ENCODE data around the gene BBX.

BBX gene

GRCh38 chr3:107598926-107599771, 76.4 kb downstream of the BBX start:
- Histone ChIP-seq H3K36me3 (ENCODE audit: control insufficient read depth, insufficient read depth, low read length) (no peaks in the 10 kb centered on the region), H3K27ac (ENCODE audit: low read depth, low read length) (peak overlapping the region; percentile 87), H3K27me3 (ENCODE audit: control insufficient read depth, insufficient read depth, low read length) (no peaks in the 10 kb centered on the region), H3K9me3 (ENCODE audit: control insufficient read depth, insufficient read depth, low read length) (no peaks in the 10 kb centered on the region), H3K9ac (ENCODE audit: low read depth, low read length) (peak overlapping the region; percentile 43), H3K4me1 (ENCODE audit: control insufficient read depth, insufficient read depth, low read length) (peaks cover 60% of the 10 kb centered on the region), H3K4me3 (ENCODE audit: low read depth, low read length) (peak overlapping the region; percentile 38)

- H3K27me3 ChIP-seq (ENCODE audit: control insufficient read depth, insufficient read depth, low read length), result no peaks in the 10 kb centered on the region
- H3K4me3 ChIP-seq (ENCODE audit: low read depth, low read length), result peak overlapping the region; percentile 38
- H3K9ac ChIP-seq (ENCODE audit: low read depth, low read length), result peak overlapping the region; percentile 43; the same call in 1 of the 2 replicates
- no peaks in the 10 kb centered on the region for H3K9me3 ChIP-seq (ENCODE audit: control insufficient read depth, insufficient read depth, low read length)
- no peaks in the 10 kb centered on the region for H3K36me3 ChIP-seq (ENCODE audit: control insufficient read depth, insufficient read depth, low read length)
- H3K27ac ChIP-seq (ENCODE audit: low read depth, low read length), result peak overlapping the region; percentile 87
- peaks cover 63% of the 10 kb centered on the region for H3K4me1 ChIP-seq (ENCODE audit: control insufficient read depth, insufficient read depth, low read length)
These were observed 77.0 kb downstream of the BBX start for GRCh38 chr3:107599772-107600145.

DNA sequence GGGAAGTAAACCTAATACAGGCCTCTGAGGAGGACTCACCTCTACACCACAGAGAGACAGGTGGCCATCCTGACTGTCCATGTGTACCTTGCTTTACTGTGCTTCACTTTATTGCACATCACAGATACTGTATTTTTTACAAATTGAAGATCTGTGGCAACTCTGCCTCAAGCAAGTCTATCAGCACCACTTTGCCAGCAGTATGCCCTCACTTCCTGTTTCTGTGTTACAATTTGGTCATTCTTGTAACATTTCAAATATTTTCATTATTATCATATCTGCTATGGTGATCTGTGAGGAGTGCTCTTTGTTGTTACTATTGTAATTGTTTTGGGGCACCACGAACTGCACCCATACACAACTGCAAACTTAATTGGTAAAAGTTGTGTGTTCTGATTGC, 78.0 kb downstream of the BBX start:
- no peak overlapping the region for H3K27ac ChIP-seq (ENCODE audit: low read depth, low read length)
- H3K4me3 ChIP-seq (ENCODE audit: low read depth, low read length), result no peak overlapping the region
- H3K36me3 ChIP-seq (ENCODE audit: control insufficient read depth, insufficient read depth, low read length), result no peaks in the 10 kb centered on the region
- H3K4me1 ChIP-seq (ENCODE audit: control insufficient read depth, insufficient read depth, low read length), result peaks cover 68% of the 10 kb centered on the region
- H3K9me3 ChIP-seq (ENCODE audit: control insufficient read depth, insufficient read depth, low read length), result no peaks in the 10 kb centered on the region
- no peaks in the 10 kb centered on the region for H3K27me3 ChIP-seq (ENCODE audit: control insufficient read depth, insufficient read depth, low read length)
- H3K9ac ChIP-seq (ENCODE audit: low read depth, low read length), result no peak overlapping the region

- H3K4me3 ChIP-seq (ENCODE audit: low read depth, low read length), result no peak overlapping the region
- H3K9me3 ChIP-seq (ENCODE audit: control insufficient read depth, insufficient read depth, low read length), result no peaks in the 10 kb centered on the region
- H3K36me3 ChIP-seq (ENCODE audit: control insufficient read depth, insufficient read depth, low read length), result no peaks in the 10 kb centered on the region
- H3K27me3 ChIP-seq (ENCODE audit: control insufficient read depth, insufficient read depth, low read length), result no peaks in the 10 kb centered on the region
- peaks cover 35% of the 10 kb centered on the region for H3K4me1 ChIP-seq (ENCODE audit: control insufficient read depth, insufficient read depth, low read length)
- no peak overlapping the region for H3K9ac ChIP-seq (ENCODE audit: low read depth, low read length)
- H3K27ac ChIP-seq (ENCODE audit: low read depth, low read length), result no peak overlapping the region
These were observed 81.5 kb downstream of the BBX start for GRCh38 chr3:107604057-107604822.

DNA sequence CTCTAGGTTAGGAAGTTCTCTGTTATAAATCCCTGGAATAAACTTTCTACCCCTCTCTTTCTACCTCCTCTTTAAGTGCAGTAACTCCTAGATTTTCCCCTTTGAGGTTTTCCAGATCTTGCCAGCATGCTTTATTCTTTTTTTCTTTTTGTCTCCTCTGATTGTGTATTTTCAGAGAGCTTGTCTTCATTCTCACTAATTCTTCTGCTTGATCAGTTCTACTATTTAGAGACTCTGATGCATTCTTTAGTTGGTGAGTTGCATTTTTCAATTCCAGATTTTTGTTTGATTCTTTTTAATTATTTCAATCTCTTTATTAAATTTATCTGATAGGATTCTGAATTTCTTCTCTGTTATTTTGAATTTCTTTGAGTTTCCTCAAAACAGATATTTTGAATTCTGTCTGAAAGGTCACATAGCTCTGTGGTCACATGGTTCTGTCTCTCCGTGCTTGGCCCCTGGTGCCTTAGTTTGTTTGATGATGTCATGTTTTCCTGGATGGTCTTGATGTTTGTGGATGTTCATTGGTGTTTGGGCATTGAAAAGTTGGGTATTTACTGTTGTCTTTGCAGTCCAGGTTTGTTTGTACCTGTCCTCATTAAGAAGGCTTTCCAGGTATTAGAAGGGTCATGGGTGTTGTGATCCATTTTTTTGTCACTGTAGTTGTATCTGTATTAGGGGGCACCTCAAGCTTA, 89.2 kb downstream of the BBX start:
- H3K27me3 ChIP-seq (ENCODE audit: control insufficient read depth, insufficient read depth, low read length), result no peaks in the 10 kb centered on the region
- peaks cover 9% of the 10 kb centered on the region; the same call in 1 of the 2 replicates for H3K4me1 ChIP-seq (ENCODE audit: control insufficient read depth, insufficient read depth, low read length)
- no peaks in the 10 kb centered on the region for H3K36me3 ChIP-seq (ENCODE audit: control insufficient read depth, insufficient read depth, low read length)
- H3K9ac ChIP-seq (ENCODE audit: low read depth, low read length), result no peak overlapping the region
- no peak overlapping the region for H3K4me3 ChIP-seq (ENCODE audit: low read depth, low read length)
- no peak overlapping the region for H3K27ac ChIP-seq (ENCODE audit: low read depth, low read length)
- H3K9me3 ChIP-seq (ENCODE audit: control insufficient read depth, insufficient read depth, low read length), result no peaks in the 10 kb centered on the region

DNA sequence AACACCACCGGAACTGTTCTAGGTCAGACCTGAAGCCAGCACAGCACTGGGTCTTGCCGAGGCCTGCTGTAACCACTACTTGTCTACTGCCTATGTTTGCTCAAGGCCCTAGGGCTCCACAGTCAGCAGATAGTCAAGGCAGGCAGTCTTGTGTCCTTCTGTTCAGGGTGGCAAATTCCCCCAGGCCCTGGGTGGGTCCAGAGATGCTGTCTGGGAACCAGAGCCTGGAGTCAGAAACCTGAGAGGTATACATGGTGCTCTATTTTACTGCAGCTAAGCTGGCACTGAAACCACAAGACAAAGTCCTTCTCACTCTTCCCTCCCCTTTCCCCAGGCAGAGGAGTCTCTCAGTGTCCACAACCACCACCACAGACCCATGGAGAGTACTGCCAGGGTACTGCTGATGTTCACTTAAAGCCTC, 89.9 kb downstream of the BBX start:
- H3K9me3 ChIP-seq (ENCODE audit: control insufficient read depth, insufficient read depth, low read length), result no peaks in the 10 kb centered on the region
- peaks cover 9% of the 10 kb centered on the region; the same call in 1 of the 2 replicates for H3K4me1 ChIP-seq (ENCODE audit: control insufficient read depth, insufficient read depth, low read length)
- no peak overlapping the region for H3K9ac ChIP-seq (ENCODE audit: low read depth, low read length)
- H3K4me3 ChIP-seq (ENCODE audit: low read depth, low read length), result no peak overlapping the region
- no peaks in the 10 kb centered on the region for H3K36me3 ChIP-seq (ENCODE audit: control insufficient read depth, insufficient read depth, low read length)
- no peaks in the 10 kb centered on the region for H3K27me3 ChIP-seq (ENCODE audit: control insufficient read depth, insufficient read depth, low read length)
- no peak overlapping the region for H3K27ac ChIP-seq (ENCODE audit: low read depth, low read length)

DNA sequence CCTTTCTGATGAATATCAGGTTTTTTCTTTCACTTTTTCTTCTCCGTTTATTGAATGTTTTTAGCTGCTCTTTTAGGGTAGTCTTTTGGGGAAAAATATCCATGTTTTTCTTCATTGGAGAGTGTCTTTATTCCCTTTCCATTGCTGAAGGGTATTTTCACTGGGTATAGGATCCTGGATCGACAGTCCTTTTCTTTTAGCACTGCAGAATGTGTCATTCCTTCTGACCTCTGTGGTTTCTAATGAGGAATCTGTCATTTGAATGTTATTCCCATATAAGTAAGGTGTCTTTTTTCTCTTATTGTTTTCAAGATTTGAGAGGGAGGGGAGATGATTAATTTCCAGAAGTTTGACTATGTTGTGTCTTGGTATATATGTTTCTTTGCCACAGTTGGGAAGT, 96.8 kb downstream of the BBX start:
- Histone ChIP-seq H3K9ac (ENCODE audit: low read depth, low read length) (no peak overlapping the region), H3K4me3 (ENCODE audit: low read depth, low read length) (no peak overlapping the region), H3K4me1 (ENCODE audit: control insufficient read depth, insufficient read depth, low read length) (peaks cover 34% of the 10 kb centered on the region), H3K36me3 (ENCODE audit: control insufficient read depth, insufficient read depth, low read length) (no peaks in the 10 kb centered on the region), H3K27me3 (ENCODE audit: control insufficient read depth, insufficient read depth, low read length) (no peaks in the 10 kb centered on the region), H3K9me3 (ENCODE audit: control insufficient read depth, insufficient read depth, low read length) (no peaks in the 10 kb centered on the region), H3K27ac (ENCODE audit: low read depth, low read length) (no peak overlapping the region)

DNA sequence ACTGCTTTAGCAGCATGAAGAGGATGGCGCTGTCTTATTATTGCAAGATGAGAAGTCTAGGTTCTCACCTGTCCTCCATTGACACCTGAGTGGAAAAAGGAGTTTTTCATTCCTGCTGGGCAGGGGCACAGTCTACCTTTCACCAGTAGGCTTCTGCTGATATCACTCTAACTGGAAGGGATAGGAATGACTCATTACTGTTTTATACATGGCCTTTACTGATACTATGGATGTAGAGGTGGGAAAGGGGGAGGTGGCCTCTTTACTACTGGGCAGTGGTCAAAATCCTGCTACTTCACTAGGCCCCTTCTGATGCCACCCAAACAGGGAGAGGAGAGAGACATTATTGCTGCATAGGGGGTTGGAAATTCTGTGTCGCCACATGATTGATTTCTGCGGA, 97.8 kb downstream of the BBX start:
- no peaks in the 10 kb centered on the region for H3K27me3 ChIP-seq (ENCODE audit: control insufficient read depth, insufficient read depth, low read length)
- no peak overlapping the region for H3K4me3 ChIP-seq (ENCODE audit: low read depth, low read length)
- no peaks in the 10 kb centered on the region for H3K9me3 ChIP-seq (ENCODE audit: control insufficient read depth, insufficient read depth, low read length)
- no peaks in the 10 kb centered on the region for H3K36me3 ChIP-seq (ENCODE audit: control insufficient read depth, insufficient read depth, low read length)
- no peak overlapping the region for H3K27ac ChIP-seq (ENCODE audit: low read depth, low read length)
- H3K9ac ChIP-seq (ENCODE audit: low read depth, low read length), result no peak overlapping the region
- peaks cover 34% of the 10 kb centered on the region for H3K4me1 ChIP-seq (ENCODE audit: control insufficient read depth, insufficient read depth, low read length)

DNA sequence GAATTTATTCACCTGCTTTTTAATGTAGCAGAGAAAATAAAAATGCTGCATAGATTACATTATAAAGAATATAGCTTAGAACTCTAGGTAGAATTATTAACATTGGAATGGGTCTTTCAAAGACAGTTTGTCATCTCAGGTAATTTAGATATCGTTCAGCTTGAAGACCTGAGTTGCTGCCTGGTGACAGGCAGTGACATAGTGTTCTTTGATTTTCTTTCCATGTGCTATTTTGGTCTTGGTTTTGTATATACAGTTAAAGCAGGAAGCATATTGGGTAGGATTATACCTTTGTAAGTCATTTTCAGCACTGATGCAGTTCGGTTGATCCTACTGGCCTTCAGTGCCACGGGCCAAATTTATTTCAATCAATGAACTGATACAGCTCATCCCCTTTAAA, 98.7 kb downstream of the BBX start:
- H3K27me3 ChIP-seq (ENCODE audit: control insufficient read depth, insufficient read depth, low read length), result no peaks in the 10 kb centered on the region
- H3K9me3 ChIP-seq (ENCODE audit: control insufficient read depth, insufficient read depth, low read length), result no peaks in the 10 kb centered on the region
- H3K4me1 ChIP-seq (ENCODE audit: control insufficient read depth, insufficient read depth, low read length), result peaks cover 34% of the 10 kb centered on the region
- H3K27ac ChIP-seq (ENCODE audit: low read depth, low read length), result no peak overlapping the region
- H3K36me3 ChIP-seq (ENCODE audit: control insufficient read depth, insufficient read depth, low read length), result no peaks in the 10 kb centered on the region
- no peak overlapping the region for H3K9ac ChIP-seq (ENCODE audit: low read depth, low read length)
- no peak overlapping the region for H3K4me3 ChIP-seq (ENCODE audit: low read depth, low read length)

DNA sequence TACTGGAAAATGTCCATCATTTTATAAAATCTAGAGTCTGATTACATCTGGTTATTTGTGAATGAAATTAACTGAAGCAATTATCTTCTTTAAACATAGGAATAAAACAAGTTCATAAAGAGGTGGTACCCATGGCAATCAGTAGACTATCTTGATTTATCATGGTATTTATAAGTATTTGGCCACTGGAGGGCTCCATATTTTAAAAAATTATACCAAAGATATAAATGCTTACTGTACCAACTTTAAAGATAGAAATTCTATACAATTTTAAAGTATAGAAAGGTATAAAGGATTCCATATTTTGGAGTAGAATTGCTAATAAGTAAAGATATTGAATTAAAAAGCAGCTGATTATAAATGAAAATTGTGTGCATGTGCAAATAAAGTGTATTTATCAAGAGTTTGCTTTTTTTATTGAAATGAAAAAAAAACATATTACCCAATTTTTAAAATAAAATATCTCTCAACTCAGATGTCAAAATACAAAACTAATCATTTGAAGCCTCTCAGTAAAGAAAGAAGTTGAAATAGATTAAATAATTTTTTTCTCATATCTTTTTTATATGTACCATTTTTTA, 105.3 kb downstream of the BBX start:
- H3K9ac ChIP-seq (ENCODE audit: low read depth, low read length), result no peak overlapping the region
- H3K27me3 ChIP-seq (ENCODE audit: control insufficient read depth, insufficient read depth, low read length), result no peaks in the 10 kb centered on the region

More for the DNA sequence above, 105.3 kb downstream of the BBX start:
- Histone ChIP-seq H3K4me1 (ENCODE audit: control insufficient read depth, insufficient read depth, low read length) (peaks cover 16% of the 10 kb centered on the region), H3K9me3 (ENCODE audit: control insufficient read depth, insufficient read depth, low read length) (no peaks in the 10 kb centered on the region), H3K4me3 (ENCODE audit: low read depth, low read length) (no peak overlapping the region), H3K27ac (ENCODE audit: low read depth, low read length) (no peak overlapping the region), H3K36me3 (ENCODE audit: control insufficient read depth, insufficient read depth, low read length) (no peaks in the 10 kb centered on the region)

All from HUES48 (cell line).